ENCODE measurements around the gene TSKU.
"Not testable (repeated sequence)": the region's sequence is repeated elsewhere in the genome, so short reads cannot be mapped to it uniquely, and the experiment has no call there.

TSKU gene

GRCh38 chr11:76785513-76785912 is 2.4 kb downstream of the TSKU start:
- peak overlapping the region; percentile 91 for H3K9ac ChIP-seq (ENCODE audit: low read length)
- peaks cover 8% of the 10 kb centered on the region for H3K36me3 ChIP-seq (ENCODE audit: control insufficient read depth, insufficient read depth, low read length)
- H3K4me1 ChIP-seq (ENCODE audit: control insufficient read depth, insufficient read depth, low read length), result peaks cover 58% of the 10 kb centered on the region
- peak overlapping the region; percentile 99 for H3K4me3 ChIP-seq (ENCODE audit: low read depth, low read length)
- H3K9me3 ChIP-seq (ENCODE audit: control insufficient read depth, insufficient read depth, low read depth, low read length), result peaks cover 5% of the 10 kb centered on the region
- H3K27ac ChIP-seq (ENCODE audit: low read depth, low read length), result no peak overlapping the region
- no peaks in the 10 kb centered on the region for H3K27me3 ChIP-seq (ENCODE audit: control insufficient read depth, insufficient read depth, low read length)

DNA sequence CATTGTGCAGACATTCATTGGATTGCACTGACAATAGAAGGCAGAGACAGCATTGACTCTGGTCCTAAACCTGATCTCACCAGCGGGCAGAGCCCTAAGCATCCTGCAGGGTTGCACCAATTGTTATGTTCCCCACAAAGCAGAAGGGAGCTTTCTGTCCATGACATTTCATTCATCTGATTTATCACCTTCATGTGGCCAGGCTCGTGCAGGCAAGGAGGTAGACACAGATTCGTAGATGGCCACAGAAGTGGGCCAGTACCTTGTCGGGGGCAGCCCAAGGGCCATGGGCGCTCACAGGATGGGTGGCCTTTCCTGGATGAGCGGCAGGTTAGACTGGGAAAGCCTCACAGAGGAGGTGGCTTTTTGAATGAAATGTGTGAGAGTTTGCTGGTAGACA is 2.9 kb downstream of the TSKU start:
- Histone ChIP-seq H3K4me1 (ENCODE audit: control insufficient read depth, insufficient read depth, low read length) (peaks cover 54% of the 10 kb centered on the region), H3K9me3 (ENCODE audit: control insufficient read depth, insufficient read depth, low read depth, low read length) (peaks cover 10% of the 10 kb centered on the region), H3K9ac (ENCODE audit: low read length) (no peak overlapping the region), H3K27ac (ENCODE audit: low read depth, low read length) (no peak overlapping the region), H3K4me3 (ENCODE audit: low read depth, low read length) (0 out of 2 replicates have a peak overlapping the region, but pooled peaks have one; percentile 99), H3K27me3 (ENCODE audit: control insufficient read depth, insufficient read depth, low read length) (no peaks in the 10 kb centered on the region), H3K36me3 (ENCODE audit: control insufficient read depth, insufficient read depth, low read length) (peaks cover 8% of the 10 kb centered on the region)

- no peaks in the 10 kb centered on the region for H3K27me3 ChIP-seq (ENCODE audit: control insufficient read depth, insufficient read depth, low read length)
- no peak overlapping the region for H3K27ac ChIP-seq (ENCODE audit: low read depth, low read length)
- H3K4me1 ChIP-seq (ENCODE audit: control insufficient read depth, insufficient read depth, low read length), result peaks cover 49% of the 10 kb centered on the region
- no peak overlapping the region for H3K9ac ChIP-seq (ENCODE audit: low read length)
- peaks cover 15% of the 10 kb centered on the region for H3K9me3 ChIP-seq (ENCODE audit: control insufficient read depth, insufficient read depth, low read depth, low read length)
- H3K36me3 ChIP-seq (ENCODE audit: control insufficient read depth, insufficient read depth, low read length), result peaks cover 8% of the 10 kb centered on the region
- no peak overlapping the region for H3K4me3 ChIP-seq (ENCODE audit: low read depth, low read length)
These were observed 3.4 kb downstream of the TSKU start for GRCh38 chr11:76786441-76787014.

GRCh38 chr11:76787271-76787670 is 4.1 kb downstream of the TSKU start:
- peaks cover 23% of the 10 kb centered on the region for H3K9me3 ChIP-seq (ENCODE audit: control insufficient read depth, insufficient read depth, low read depth, low read length)
- H3K36me3 ChIP-seq (ENCODE audit: control insufficient read depth, insufficient read depth, low read length), result peaks cover 8% of the 10 kb centered on the region
- no peaks in the 10 kb centered on the region for H3K27me3 ChIP-seq (ENCODE audit: control insufficient read depth, insufficient read depth, low read length)
- no peak overlapping the region for H3K27ac ChIP-seq (ENCODE audit: low read depth, low read length)
- H3K4me3 ChIP-seq (ENCODE audit: low read depth, low read length), result no peak overlapping the region
- H3K4me1 ChIP-seq (ENCODE audit: control insufficient read depth, insufficient read depth, low read length), result peaks cover 41% of the 10 kb centered on the region
- H3K9ac ChIP-seq (ENCODE audit: low read length), result no peak overlapping the region

DNA sequence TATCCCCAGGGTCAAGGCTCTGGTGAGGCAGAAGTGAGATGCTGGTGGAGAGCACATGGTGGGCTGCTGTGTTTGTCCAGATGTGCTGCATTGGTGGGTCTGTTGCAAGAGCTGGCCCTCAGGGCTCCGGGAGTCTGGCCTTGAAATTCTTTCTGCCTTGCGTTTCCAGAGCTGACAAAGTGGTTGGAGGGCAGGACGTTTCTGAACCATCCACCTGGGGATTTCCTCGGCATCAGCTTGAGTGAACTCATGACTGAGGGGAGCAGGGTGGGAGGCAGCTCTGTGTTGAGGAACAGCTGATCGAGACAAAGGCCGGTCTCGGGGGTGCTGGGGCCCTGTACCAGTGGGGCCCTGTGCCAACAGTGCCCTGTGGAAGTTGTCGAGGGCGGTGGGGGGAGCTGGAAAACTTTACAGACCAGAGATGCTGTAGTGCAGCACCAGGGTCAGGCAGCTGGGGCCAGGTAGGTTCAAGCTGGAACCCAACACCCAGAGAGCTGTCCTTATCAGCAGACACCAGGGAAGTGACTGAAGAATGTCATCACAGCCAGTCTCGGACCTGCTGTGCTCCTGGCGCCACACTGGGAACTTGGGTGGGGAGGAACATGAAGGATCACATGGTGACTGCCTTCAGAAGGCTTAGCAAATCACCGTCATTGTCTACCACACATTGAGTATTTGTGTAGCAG is 4.9 kb downstream of the TSKU start:
- Histone ChIP-seq H3K4me1 (ENCODE audit: control insufficient read depth, insufficient read depth, low read length) (peaks cover 45% of the 10 kb centered on the region), H3K4me3 (ENCODE audit: low read depth, low read length) (no peak overlapping the region), H3K27me3 (ENCODE audit: control insufficient read depth, insufficient read depth, low read length) (no peaks in the 10 kb centered on the region), H3K36me3 (ENCODE audit: control insufficient read depth, insufficient read depth, low read length) (peaks cover 8% of the 10 kb centered on the region), H3K27ac (ENCODE audit: low read depth, low read length) (no peak overlapping the region), H3K9me3 (ENCODE audit: control insufficient read depth, insufficient read depth, low read depth, low read length) (peaks cover 30% of the 10 kb centered on the region), H3K9ac (ENCODE audit: low read length) (no peak overlapping the region)

DNA sequence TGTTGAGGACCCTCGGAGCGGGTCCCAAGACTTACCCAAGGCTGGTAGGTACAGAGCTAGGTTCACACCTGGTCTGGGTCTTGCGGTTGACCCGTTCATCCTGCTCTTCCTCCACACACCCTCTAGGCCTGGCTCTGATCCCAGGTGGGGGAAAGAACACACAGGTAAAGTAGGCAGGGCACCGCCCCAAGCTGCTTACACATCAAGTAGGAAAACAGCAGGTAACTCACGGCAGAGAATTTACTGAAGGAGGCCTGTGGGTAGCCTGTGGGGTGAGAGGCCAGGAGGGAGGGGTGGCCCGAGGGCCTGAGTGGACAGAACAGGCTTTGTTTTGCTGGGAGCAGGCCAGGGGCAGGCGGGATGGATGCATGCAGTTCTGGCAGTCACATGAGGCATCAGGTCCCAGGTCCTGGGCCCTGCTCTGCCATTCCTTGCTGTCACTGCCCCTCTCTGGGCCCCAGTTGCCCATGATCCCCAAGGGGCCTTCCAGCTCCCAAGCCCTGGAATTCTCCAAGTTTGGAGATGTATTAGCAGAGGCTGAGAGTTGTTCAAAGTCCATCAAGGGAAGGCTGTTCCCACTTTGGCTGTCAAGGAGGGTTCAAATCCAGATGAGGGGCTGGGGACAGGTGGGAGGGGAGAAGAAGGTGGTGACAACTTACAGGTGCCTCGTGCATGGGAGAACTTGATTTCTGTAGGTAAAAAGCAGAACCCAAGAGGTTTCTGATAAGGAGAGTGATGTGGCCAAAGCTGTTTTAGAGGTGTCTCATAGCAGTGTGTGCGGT is 5.7 kb downstream of the TSKU start:
- H3K4me3 ChIP-seq (ENCODE audit: low read depth, low read length), result no peak overlapping the region
- H3K27ac ChIP-seq (ENCODE audit: low read depth, low read length), result no peak overlapping the region
- H3K4me1 ChIP-seq (ENCODE audit: control insufficient read depth, insufficient read depth, low read length), result peaks cover 53% of the 10 kb centered on the region

GRCh38 chr11:76789443-76789719 is 6.2 kb downstream of the TSKU start:
- Histone ChIP-seq H3K27me3 (ENCODE audit: control insufficient read depth, insufficient read depth, low read length) (no peaks in the 10 kb centered on the region), H3K27ac (ENCODE audit: low read depth, low read length) (no peak overlapping the region), H3K9me3 (ENCODE audit: control insufficient read depth, insufficient read depth, low read depth, low read length) (peaks cover 31% of the 10 kb centered on the region), H3K36me3 (ENCODE audit: control insufficient read depth, insufficient read depth, low read length) (peaks cover 8% of the 10 kb centered on the region), H3K4me3 (ENCODE audit: low read depth, low read length) (no peak overlapping the region), H3K9ac (ENCODE audit: low read length) (no peak overlapping the region), H3K4me1 (ENCODE audit: control insufficient read depth, insufficient read depth, low read length) (peaks cover 57% of the 10 kb centered on the region)

More for the DNA sequence above, 5.7 kb downstream of the TSKU start:
- H3K36me3 ChIP-seq (ENCODE audit: control insufficient read depth, insufficient read depth, low read length), result peaks cover 8% of the 10 kb centered on the region
- H3K9me3 ChIP-seq (ENCODE audit: control insufficient read depth, insufficient read depth, low read depth, low read length), result peaks cover 31% of the 10 kb centered on the region
- H3K9ac ChIP-seq (ENCODE audit: low read length), result no peak overlapping the region
- no peaks in the 10 kb centered on the region for H3K27me3 ChIP-seq (ENCODE audit: control insufficient read depth, insufficient read depth, low read length)

GRCh38 chr11:76790251-76790650 is 7.1 kb downstream of the TSKU start:
- H3K27ac ChIP-seq (ENCODE audit: low read depth, low read length), result no peak overlapping the region
- H3K4me3 ChIP-seq (ENCODE audit: low read depth, low read length), result no peak overlapping the region
- peaks cover 51% of the 10 kb centered on the region for H3K4me1 ChIP-seq (ENCODE audit: control insufficient read depth, insufficient read depth, low read length)
- H3K27me3 ChIP-seq (ENCODE audit: control insufficient read depth, insufficient read depth, low read length), result no peaks in the 10 kb centered on the region
- peaks cover 8% of the 10 kb centered on the region for H3K36me3 ChIP-seq (ENCODE audit: control insufficient read depth, insufficient read depth, low read length)
- H3K9me3 ChIP-seq (ENCODE audit: control insufficient read depth, insufficient read depth, low read depth, low read length), result peaks cover 31% of the 10 kb centered on the region
- no peak overlapping the region for H3K9ac ChIP-seq (ENCODE audit: low read length)

- H3K4me1 ChIP-seq (ENCODE audit: control insufficient read depth, insufficient read depth, low read length), result peaks cover 42% of the 10 kb centered on the region
- H3K27me3 ChIP-seq (ENCODE audit: control insufficient read depth, insufficient read depth, low read length); H3K27ac ChIP-seq (ENCODE audit: low read depth, low read length); H3K9ac ChIP-seq (ENCODE audit: low read length); H3K4me3 ChIP-seq (ENCODE audit: low read depth, low read length): not testable (repeated sequence)
- peaks cover 31% of the 10 kb centered on the region for H3K9me3 ChIP-seq (ENCODE audit: control insufficient read depth, insufficient read depth, low read depth, low read length)
- H3K36me3 ChIP-seq (ENCODE audit: control insufficient read depth, insufficient read depth, low read length), result peaks cover 17% of the 10 kb centered on the region
These were observed 8.0 kb downstream of the TSKU start for GRCh38 chr11:76791002-76791770.

- Histone ChIP-seq H3K9ac (ENCODE audit: low read length) (no peak overlapping the region), H3K4me1 (ENCODE audit: control insufficient read depth, insufficient read depth, low read length) (peaks cover 35% of the 10 kb centered on the region), H3K27me3 (ENCODE audit: control insufficient read depth, insufficient read depth, low read length) (no peaks in the 10 kb centered on the region), H3K4me3 (ENCODE audit: low read depth, low read length) (no peak overlapping the region), H3K27ac (ENCODE audit: low read depth, low read length) (no peak overlapping the region), H3K9me3 (ENCODE audit: control insufficient read depth, insufficient read depth, low read depth, low read length) (peaks cover 31% of the 10 kb centered on the region), H3K36me3 (ENCODE audit: control insufficient read depth, insufficient read depth, low read length) (peaks cover 24% of the 10 kb centered on the region)
These were observed 8.7 kb downstream of the TSKU start for GRCh38 chr11:76791861-76792260.
